PC-3 (cell line): Measurements from ENCODE around the gene TUBE1. TPM values are rescaled to one million over a fixed set of nuclear protein-coding genes. Genes with fewer than 3 reads are reported as not detected.

ENCODE experiments used
- ATAC-seq: fragments of 200-7000 bp; cut with Tn5 transposase; 2 replicates; pipeline ENCODE4 v1.9.1; 2020; ENCODE audit warnings: mild to moderate bottlenecking, moderate library complexity
- BruUV-seq: library from RNA; stranded (reverse); fragments of 400-500 nt; replicated peaks from 2 replicates; lab custom pipeline; 2021; lab: Mats Ljungman, UMichigan
- CTCF ChIA-PET: fragments of 300-600 bp; sonication (Branson Sonifier 250); formaldehyde crosslinking; loops from one replicate; lab custom pipeline; 2022; ENCODE audit warnings: antibody characterized with exemption; lab: Charles Lee
- POLR2A ChIA-PET: fragments of 300-600 bp; sonication (Branson Sonifier 250); formaldehyde crosslinking; loops from one replicate; lab custom pipeline; 2022; ENCODE audit warnings: antibody characterized with exemption; ENCODE audit not compliant: unreplicated experiment; lab: Charles Lee
- DNase-seq: peaks from one replicate; pipeline ENCODE4 v3.0.0-alpha.2; 2015
- H2AFZ ChIP-seq: fragments of 300-600 bp; sonication (generic); 2 replicates; pipeline ENCODE4 v1.6.0; 2016; ENCODE audit warnings: antibody characterized with exemption, low read length
- H3F3A ChIP-seq: fragments of 300-600 bp; sonication (generic); one replicate; pipeline ENCODE4 v1.6.0; 2017; ENCODE audit warnings: antibody characterized with exemption, low read length, control low read depth, mild to moderate bottlenecking; ENCODE audit not compliant: unreplicated experiment
- H3K27ac ChIP-seq: fragments of 300-600 bp; sonication (generic); 2 replicates; pipeline ENCODE4 v1.5.1; 2016; ENCODE audit warnings: mild to moderate bottlenecking, low read length
- H3K27me3 ChIP-seq: fragments of 300-600 bp; sonication (generic); 2 replicates; pipeline ENCODE4 v1.6.1; 2016; ENCODE audit warnings: low read length, mixed read lengths
- H3K36me3 ChIP-seq: fragments of 300-600 bp; sonication (generic); 2 replicates; pipeline ENCODE4 v1.6.1; 2016; ENCODE audit warnings: low read depth, mixed run types, low read length, mixed read lengths
- H3K4me1 ChIP-seq: fragments of 300-600 bp; sonication (generic); 2 replicates; pipeline ENCODE4 v1.5.1; 2016; ENCODE audit warnings: low read length; ENCODE audit not compliant: insufficient read depth
- H3K4me2 ChIP-seq: fragments of 300-600 bp; sonication (generic); 2 replicates; pipeline ENCODE4 v1.6.0; 2016; ENCODE audit warnings: low read length
- H3K4me3 ChIP-seq: fragments of 300-600 bp; sonication (generic); 2 replicates; pipeline ENCODE4 v1.5.1; 2016; ENCODE audit warnings: mild to moderate bottlenecking, low read length, mixed read lengths
- H3K79me2 ChIP-seq: fragments of 300-600 bp; sonication (generic); 2 replicates; pipeline ENCODE4 v1.6.1; 2017; ENCODE audit warnings: low read length, mixed read lengths
- H3K9ac ChIP-seq: fragments of 300-600 bp; sonication (generic); 2 replicates; pipeline ENCODE4 v1.6.0; 2016; ENCODE audit warnings: mild to moderate bottlenecking, low read length
- H3K9me2 ChIP-seq: fragments of 300-600 bp; sonication (generic); replicated peaks from 2 replicates; pipeline ENCODE4 v1.6.1; 2016; ENCODE audit warnings: mixed run types, low read length, mixed read lengths
- H3K9me3 ChIP-seq: fragments of 300-600 bp; sonication (generic); 2 replicates; pipeline ENCODE4 v1.6.1; 2016; ENCODE audit warnings: low read length, mixed read lengths
- H4K20me1 ChIP-seq: fragments of 300-600 bp; sonication (generic); 2 replicates; pipeline ENCODE4 v1.6.1; 2016; ENCODE audit warnings: low read length, mixed read lengths
- CTCF ChIP-seq: fragments of 300-600 bp; sonication (generic); conservative IDR thresholded peaks from 2 replicates; pipeline ENCODE4 v1.5.1; 2017; ENCODE audit warnings: antibody characterized with exemption, low read depth, mild to moderate bottlenecking, low read length
- EZH2 ChIP-seq: fragments of 300-600 bp; sonication (generic); IDR thresholded peaks from one replicate; pipeline ENCODE4 v1.6.1; 2017; ENCODE audit warnings: antibody characterized with exemption, mild to moderate bottlenecking, low read length; ENCODE audit not compliant: unreplicated experiment
- EZH2phosphoT487 ChIP-seq: fragments of 300-600 bp; sonication (generic); IDR thresholded peaks from 2 replicates; pipeline ENCODE4 v1.6.1; 2018; ENCODE audit warnings: mild to moderate bottlenecking, antibody characterized with exemption, low read length, borderline replicate concordance
- intact Hi-C: fragments of 100-400 bp; cut with micrococcal nuclease; formaldehyde crosslinking; loops from 2 replicates; pipeline ENCODE4 v1.9.0; 2023
- total RNA-seq: library from RNA; depleted of rRNA; stranded (reverse); fragments of >200 nt; gene quantifications from 2 replicates; pipeline ENCODE4 v1.2.3, GENCODE V29; 2014

The TUBE1 gene
- total RNA-seq, 1 experiment from 2014 or later, result 9.5 TPM

- Histone ChIP-seq H3K9me2 (no peaks in the 10 kb centered on the region), H3K9ac (no peak overlapping the region), H3K9me3 (no peaks in the 10 kb centered on the region), H3K27me3 (no peaks in the 10 kb centered on the region), H3F3A (no peaks in the 10 kb centered on the region), H3K4me1 (peaks cover 14% of the 10 kb centered on the region), H3K4me3 (no peak overlapping the region), H4K20me1 (no peaks in the 10 kb centered on the region), H2AFZ (peak overlapping the region; percentile 37; the same call in 1 of the 2 replicates), H3K27ac (peak overlapping the region; percentile 9), H3K4me2 (no peak overlapping the region), H3K36me3 (no peaks in the 10 kb centered on the region), H3K79me2 (no peaks in the 10 kb centered on the region)
- no TSS peak for BruUV-seq
- TF ChIP-seq CTCF (no peak), EZH2phosphoT487 (no peak), EZH2 (no peak)
- ChIA-PET POLR2A (interaction anchor here (0.7 kb wide), 1 partner anchor 9 kb away, joined by 3 read pairs; no protein-coding TSS in a partner anchor), CTCF (interaction anchor here (0.6 kb wide), 1 partner anchor 43 kb away, joined by 8 read pairs; no protein-coding TSS in a partner anchor)
- ATAC-seq, result no peak
- DNase-seq, result no peak
- intact Hi-C loops, result no loop called here
These were observed 30.8 kb upstream of the TUBE1 start for GRCh38 chr6:112118034-112118433.

- H3K27me3 ChIP-seq, result no peaks in the 10 kb centered on the region
- peak overlapping the region; percentile 9 for H3K27ac ChIP-seq
- no peaks in the 10 kb centered on the region for H3K79me2 ChIP-seq
- H3K4me3 ChIP-seq, result no peak overlapping the region
- DNase-seq (peak; percentile 71), ATAC-seq (peak; percentile 94)
- peak overlapping the region; percentile 37; the same call in 1 of the 2 replicates for H2AFZ ChIP-seq
- POLR2A ChIA-PET, result interaction anchor here (0.7 kb wide), 1 partner anchor 9 kb away, joined by 3 read pairs; no protein-coding TSS in a partner anchor
- CTCF ChIA-PET, result no interaction called here
- no peak for TF ChIP-seq CTCF
- no peak for TF ChIP-seq EZH2
- TF ChIP-seq EZH2phosphoT487, result no peak
- no peaks in the 10 kb centered on the region for H3K36me3 ChIP-seq
- intact Hi-C loops, result no loop called here
- no peaks in the 10 kb centered on the region for H3K9me2 ChIP-seq
- no peaks in the 10 kb centered on the region for H3F3A ChIP-seq
- BruUV-seq, result no TSS peak
- H3K9ac ChIP-seq, result no peak overlapping the region
- no peak overlapping the region for H3K4me2 ChIP-seq
- H3K9me3 ChIP-seq, result no peaks in the 10 kb centered on the region
- peaks cover 14% of the 10 kb centered on the region for H3K4me1 ChIP-seq
- no peaks in the 10 kb centered on the region for H4K20me1 ChIP-seq
These were observed 30.3 kb upstream of the TUBE1 start for GRCh38 chr6:112117554-112117953.

DNA sequence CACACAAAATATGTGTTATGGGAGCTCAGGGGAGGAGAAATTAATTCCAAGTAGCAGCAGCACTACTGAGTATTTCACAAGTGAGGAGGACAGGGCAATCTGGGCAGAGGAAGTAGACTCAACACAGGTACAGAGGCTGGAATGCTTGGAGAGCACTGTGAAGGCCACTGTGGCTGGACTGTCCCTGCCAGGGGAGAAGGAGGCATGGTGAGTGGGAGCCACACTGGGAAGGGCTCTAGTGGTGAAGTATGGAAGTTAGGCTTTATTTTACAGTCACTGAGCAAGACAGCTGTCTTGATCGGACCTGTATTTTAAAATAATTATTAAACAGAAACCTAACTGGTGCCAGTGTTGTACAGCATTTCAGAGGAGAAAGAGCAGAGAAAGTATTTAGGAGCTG is 28.9 kb upstream of the TUBE1 start:
- no peak overlapping the region for H2AFZ ChIP-seq
- no peak for ATAC-seq
- no TSS peak for BruUV-seq
- no peaks in the 10 kb centered on the region for H4K20me1 ChIP-seq
- no peak for DNase-seq
- no peak overlapping the region for H3K4me3 ChIP-seq
- intact Hi-C loops, result no loop called here
- no peak overlapping the region for H3K4me2 ChIP-seq
- ChIA-PET CTCF (no interaction called here), POLR2A (no interaction called here)
- H3K36me3 ChIP-seq, result no peaks in the 10 kb centered on the region
- no peak for TF ChIP-seq EZH2
- H3K4me1 ChIP-seq, result peaks cover 14% of the 10 kb centered on the region
- H3K9me2 ChIP-seq, result no peaks in the 10 kb centered on the region
- no peaks in the 10 kb centered on the region for H3K79me2 ChIP-seq
- no peaks in the 10 kb centered on the region for H3K9me3 ChIP-seq
- no peak overlapping the region for H3K27ac ChIP-seq
- no peaks in the 10 kb centered on the region for H3F3A ChIP-seq
- H3K27me3 ChIP-seq, result no peaks in the 10 kb centered on the region
- H3K9ac ChIP-seq, result no peak overlapping the region
